NCI-H510A (cell line): ENCODE results near the gene ASB12.

Experiments used
- DNase-seq: peaks from one replicate; lab custom pipeline; 2025; lab: John Stamatoyannopoulos, UW

The ASB12 gene

DNA sequence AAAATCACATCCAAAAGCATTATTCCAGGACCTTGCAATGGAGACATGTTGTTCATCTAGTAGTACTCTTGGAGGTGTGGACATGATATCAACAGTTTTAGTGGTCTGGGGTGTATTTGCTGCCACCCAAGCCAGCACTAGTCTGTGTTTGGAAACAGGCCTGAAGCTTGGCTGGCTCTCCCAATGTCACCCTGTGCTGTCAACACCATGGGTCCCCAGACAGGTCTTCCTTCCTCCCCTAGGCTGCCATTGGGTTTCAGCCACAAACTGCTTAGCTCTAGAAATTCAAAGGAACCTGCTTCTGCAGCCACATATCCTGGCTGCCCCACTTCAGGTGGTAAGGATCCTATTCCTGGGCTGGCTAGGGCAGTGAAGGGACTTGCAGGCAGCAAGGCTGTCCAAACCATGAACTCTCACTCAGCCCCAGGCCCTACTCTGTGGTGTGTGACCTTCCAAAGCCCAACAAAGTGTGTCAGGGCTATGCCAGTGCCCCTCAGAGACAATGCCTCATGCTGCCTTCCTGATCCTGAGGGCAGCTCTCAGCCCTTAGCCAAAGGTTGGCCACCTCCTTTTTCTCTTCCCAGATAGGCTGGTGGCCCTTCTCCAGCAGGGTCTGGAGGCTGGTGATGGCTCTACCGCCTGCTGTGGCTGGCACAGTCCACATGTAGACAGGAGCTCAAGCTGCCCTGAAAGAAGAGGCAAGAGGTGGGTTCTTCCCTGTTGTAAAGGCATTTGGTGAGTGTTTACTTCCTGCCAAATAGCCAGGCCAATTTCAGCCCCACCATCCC lies 43.2 kb downstream of the ASB12 start:
- no peak for DNase-seq

DNA sequence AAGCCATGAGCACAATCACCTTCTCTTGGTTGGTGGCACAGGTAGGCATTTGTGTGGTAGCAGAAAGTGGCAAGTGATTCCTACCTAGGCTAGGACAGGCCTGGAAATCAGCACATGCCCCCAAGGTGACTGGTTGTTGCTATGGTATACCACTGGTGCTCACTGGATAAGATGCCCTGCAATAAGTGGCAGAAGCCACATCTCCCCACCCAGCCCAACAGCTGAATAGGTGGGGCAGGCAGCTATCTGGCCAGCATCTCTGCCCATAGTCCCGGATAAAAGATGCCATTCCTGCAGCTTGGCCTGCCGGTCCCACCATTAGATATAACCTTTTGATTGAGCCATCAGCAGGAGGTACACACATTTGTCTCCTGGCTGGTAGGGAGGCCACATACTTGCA lies 46.0 kb downstream of the ASB12 start:
- DNase-seq, result no peak

DNA sequence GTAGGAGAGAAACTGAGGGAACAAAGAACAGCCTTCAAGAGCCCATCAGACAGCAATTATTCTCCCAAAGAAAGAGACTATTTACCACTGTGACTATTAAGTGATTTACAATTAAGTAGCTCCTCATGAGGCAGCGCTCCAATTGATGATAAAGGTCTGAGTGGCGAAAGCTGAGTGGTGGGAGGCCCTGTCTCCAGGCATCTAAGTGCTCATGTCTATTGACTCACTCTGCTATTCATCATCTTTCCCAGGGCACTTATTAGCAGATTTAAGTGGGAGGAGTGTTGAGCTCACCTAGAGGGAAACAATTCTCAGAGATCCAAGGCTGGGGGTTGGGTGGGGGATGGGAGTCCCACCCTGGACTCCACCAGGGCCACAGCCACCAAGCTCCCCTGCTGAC lies 48.2 kb downstream of the ASB12 start:
- DNase-seq, result no peak

DNA sequence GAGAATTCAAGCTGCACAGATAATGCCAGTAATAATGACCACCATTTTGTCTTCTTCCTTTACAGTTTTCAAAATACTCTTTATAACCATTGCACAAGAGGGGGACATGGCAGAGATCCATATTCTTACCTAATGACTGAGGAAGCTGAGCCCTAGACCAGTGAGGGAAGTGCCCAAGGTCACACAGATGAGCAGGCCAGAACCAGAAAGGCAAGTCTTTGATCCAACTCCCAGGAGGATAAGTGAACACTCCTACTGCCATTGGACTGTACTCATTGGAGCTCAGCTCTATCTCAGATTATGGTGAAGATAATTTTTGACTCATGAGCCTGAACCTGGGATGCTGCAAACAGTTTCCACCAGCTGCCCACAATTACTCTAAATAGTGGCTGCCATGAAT lies 53.5 kb downstream of the ASB12 start:
- DNase-seq, result no peak
